ENCODE results near the gene PDGFC.

DNA sequence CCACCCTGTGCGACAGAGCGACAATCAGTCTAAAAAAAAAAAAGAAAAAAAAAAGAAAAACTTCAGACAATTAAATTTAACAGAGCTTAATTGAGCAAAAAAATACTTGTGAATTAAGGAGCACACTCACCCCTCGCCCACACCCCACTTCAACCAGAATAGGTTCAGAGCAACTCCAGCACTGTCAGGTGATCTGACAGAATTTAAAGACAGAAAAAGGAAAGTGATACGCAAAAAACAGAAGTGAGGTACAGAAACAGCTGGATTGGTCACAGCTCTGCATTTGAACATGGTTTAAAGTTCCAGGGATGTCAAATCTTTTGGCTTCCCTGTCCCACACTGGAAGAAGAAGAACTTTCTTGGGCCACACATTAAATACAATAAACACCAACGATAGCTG is 174.4 kb downstream of the PDGFC start:
- no peak for TF ChIP-seq POLR2A (IDR thresholded peaks at IDR 0.05; ENCODE audit: low read depth, low read length)
- no peak for TF ChIP-seq CTCF (IDR thresholded peaks at IDR 0.05; ENCODE audit: extremely low read depth in 1 of 2, insufficient read depth in 1 of 2, low read depth in 1 of 2, low read length in 2 of 2)
- TF ChIP-seq JUN (IDR thresholded peaks at IDR 0.05; ENCODE audit: borderline replicate concordance, insufficient read depth, insufficient read length, low read depth): no peak
- TF ChIP-seq, protein P1, sequence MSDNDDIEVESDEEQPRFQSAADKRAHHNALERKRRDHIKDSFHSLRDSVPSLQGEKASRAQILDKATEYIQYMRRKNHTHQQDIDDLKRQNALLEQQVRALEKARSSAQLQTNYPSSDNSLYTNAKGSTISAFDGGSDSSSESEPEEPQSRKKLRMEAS (IDR thresholded peaks at IDR 0.05; ENCODE audit: insufficient read depth, insufficient read length): no peak
- TF ChIP-seq EZH2 (IDR thresholded peaks at IDR 0.05; ENCODE audit: borderline replicate concordance, low read depth, low read length, severe bottlenecking): no peak
- no peak for TF ChIP-seq POLR2AphosphoS5 (IDR thresholded peaks at IDR 0.05; ENCODE audit: insufficient read depth, low read depth, low read length)
- TF ChIP-seq MYC (IDR thresholded peaks at IDR 0.05; ENCODE audit: low read depth, low read length): no peak
- TF ChIP-seq FOS (IDR thresholded peaks at IDR 0.05; ENCODE audit: borderline replicate concordance, insufficient read depth, low read length): no peak
- TF ChIP-seq GATA2 (IDR thresholded peaks at IDR 0.05; ENCODE audit: insufficient read depth, insufficient read length, low read depth, low read length): no peak

Measured in endothelial cell of umbilical vein (primary cell).